ENCODE results near the gene GPR158.

GPR158 gene

GRCh38 chr10:25651534-25651933 is 476.7 kb downstream of the GPR158 start:
- no peaks in the 10 kb centered on the region for H3K36me3 Mint-ChIP-seq (ENCODE audit: low read depth)
- no peak overlapping the region for H3K4me3 Mint-ChIP-seq
- no peaks in the 10 kb centered on the region for H3K9me3 Mint-ChIP-seq
- H3K27ac Mint-ChIP-seq: no peak overlapping the region
- H3K4me1 Mint-ChIP-seq (ENCODE audit: low read depth): no peaks in the 10 kb centered on the region
- no peaks in the 10 kb centered on the region for H3K27me3 Mint-ChIP-seq (ENCODE audit: low read depth)
- DNase-seq (ENCODE audit: low spot score): no peak

Measured in T-helper 2 cell treated with Interferon-gamma antibody and Interleukin-4, amounts not matched to agents 5 μg/mL and 100 μg/mL, for 36 hours (primary cell).